ENCODE measurements around the gene KIAA1210. TPM values are rescaled to one million over a fixed set of nuclear protein-coding genes. Genes with fewer than 3 reads are reported as not detected.

The KIAA1210 gene
- total and polyA plus RNA-seq, 2 of the 13 experiments (the other 11 are each of a cell fraction or from before 2014, with no cell fraction given), result not detected

- TF ChIP-seq SCMH1 (CRISPR knock-in tag; IDR thresholded peaks at IDR 0.05; ENCODE audit: borderline replicate concordance), result no peak
- TF ChIP-seq, protein P1, sequence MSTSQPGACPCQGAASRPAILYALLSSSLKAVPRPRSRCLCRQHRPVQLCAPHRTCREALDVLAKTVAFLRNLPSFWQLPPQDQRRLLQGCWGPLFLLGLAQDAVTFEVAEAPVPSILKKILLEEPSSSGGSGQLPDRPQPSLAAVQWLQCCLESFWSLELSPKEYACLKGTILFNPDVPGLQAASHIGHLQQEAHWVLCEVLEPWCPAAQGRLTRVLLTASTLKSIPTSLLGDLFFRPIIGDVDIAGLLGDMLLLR (CRISPR knock-in tag; IDR thresholded peaks at IDR 0.05), result no peak
- no peak for TF ChIP-seq NBN (conservative IDR thresholded peaks at IDR 0.05)
- TF ChIP-seq, protein P2, sequence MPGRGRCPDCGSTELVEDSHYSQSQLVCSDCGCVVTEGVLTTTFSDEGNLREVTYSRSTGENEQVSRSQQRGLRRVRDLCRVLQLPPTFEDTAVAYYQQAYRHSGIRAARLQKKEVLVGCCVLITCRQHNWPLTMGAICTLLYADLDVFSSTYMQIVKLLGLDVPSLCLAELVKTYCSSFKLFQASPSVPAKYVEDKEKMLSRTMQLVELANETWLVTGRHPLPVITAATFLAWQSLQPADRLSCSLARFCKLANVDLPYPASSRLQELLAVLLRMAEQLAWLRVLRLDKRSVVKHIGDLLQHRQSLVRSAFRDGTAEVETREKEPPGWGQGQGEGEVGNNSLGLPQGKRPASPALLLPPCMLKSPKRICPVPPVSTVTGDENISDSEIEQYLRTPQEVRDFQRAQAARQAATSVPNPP (CRISPR knock-in tag; IDR thresholded peaks at IDR 0.05), result no peak
- TF ChIP-seq TIGD3 (CRISPR knock-in tag; IDR thresholded peaks at IDR 0.05; ENCODE audit: borderline replicate concordance), result no peak
- no peak for TF ChIP-seq ZNF558 (CRISPR knock-in tag; IDR thresholded peaks at IDR 0.05; ENCODE audit: borderline replicate concordance)
- TF ChIP-seq ELF4 (CRISPR knock-in tag; IDR thresholded peaks at IDR 0.05; ENCODE audit: borderline replicate concordance), result no peak
- no peak for TF ChIP-seq TCF7L2 (IDR thresholded peaks at IDR 0.05; ENCODE audit: low read depth, low read length)
- no peak for TF ChIP-seq STAT6 (CRISPR knock-in tag; IDR thresholded peaks at IDR 0.05; ENCODE audit: borderline replicate concordance)
- no peak for TF ChIP-seq AGO1 (IDR thresholded peaks at IDR 0.05; ENCODE audit: low read depth, low read length, poor library complexity, severe bottlenecking)
- no peak for TF ChIP-seq DPF2 (CRISPR knock-in tag; IDR thresholded peaks at IDR 0.05; ENCODE audit: borderline replicate concordance, low read depth)
- no peak for TF ChIP-seq ZNF670 (CRISPR knock-in tag; IDR thresholded peaks at IDR 0.05; ENCODE audit: borderline replicate concordance)
- no peak for TF ChIP-seq HIVEP1 (CRISPR knock-in tag; IDR thresholded peaks at IDR 0.05)
- no peak for TF ChIP-seq SALL1 (CRISPR knock-in tag; IDR thresholded peaks at IDR 0.05)
- TF ChIP-seq, protein P3, sequence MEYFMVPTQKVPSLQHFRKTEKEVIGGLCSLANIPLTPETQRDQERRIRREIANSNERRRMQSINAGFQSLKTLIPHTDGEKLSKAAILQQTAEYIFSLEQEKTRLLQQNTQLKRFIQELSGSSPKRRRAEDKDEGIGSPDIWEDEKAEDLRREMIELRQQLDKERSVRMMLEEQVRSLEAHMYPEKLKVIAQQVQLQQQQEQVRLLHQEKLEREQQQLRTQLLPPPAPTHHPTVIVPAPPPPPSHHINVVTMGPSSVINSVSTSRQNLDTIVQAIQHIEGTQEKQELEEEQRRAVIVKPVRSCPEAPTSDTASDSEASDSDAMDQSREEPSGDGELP (IDR thresholded peaks at IDR 0.05; ENCODE audit: borderline replicate concordance, low read depth), result no peak
Measured at GRCh38 chrX:119062750-119063374, 64.8 kb downstream of the KIAA1210 start (continued).
